PC-9 (cell line): ENCODE data around the gene TIFAB. TPM values are rescaled to one million over a fixed set of nuclear protein-coding genes. Genes with fewer than 3 reads are reported as not detected.

Experiments
- BruUV-seq: library from RNA; stranded (reverse); fragments of 400-500 nt; replicated peaks from 2 replicates; lab custom pipeline; 2021; lab: Mats Ljungman, UMichigan
- CTCF ChIA-PET: fragments of 300-600 bp; sonication (Branson Sonifier 250); formaldehyde crosslinking; loops from one replicate; lab custom pipeline; 2022; ENCODE audit warnings: antibody characterized with exemption; lab: Charles Lee
- POLR2A ChIA-PET: fragments of 300-600 bp; sonication (Branson Sonifier 250); formaldehyde crosslinking; loops from one replicate; lab custom pipeline; 2022; ENCODE audit warnings: antibody characterized with exemption; ENCODE audit not compliant: unreplicated experiment; lab: Charles Lee
- DNase-seq, 2 experiments: peaks; one replicate each; pipeline versions ENCODE4 v3.0.0 to v3.0.0-alpha.2; 2015 to 2022; ENCODE audit warnings: mixed read lengths in 1 of 2
- H2AFZ ChIP-seq: fragments of 200-600 bp; sonication (generic); 2 replicates; pipeline ENCODE4 v1.8.1; 2017; ENCODE audit warnings: antibody characterized with exemption
- H3F3A ChIP-seq: fragments of 200-600 bp; sonication (generic); 2 replicates; pipeline ENCODE4 v1.8.1; 2017; ENCODE audit warnings: antibody characterized with exemption, mild to moderate bottlenecking, low read depth; ENCODE audit not compliant: insufficient read depth
- H3K27ac ChIP-seq: fragments of 200-600 bp; sonication (generic); 2 replicates; pipeline ENCODE4 v1.6.1; 2016; ENCODE audit warnings: mixed run types
- H3K27me3 ChIP-seq: fragments of 200-600 bp; sonication (generic); 2 replicates; pipeline ENCODE4 v1.6.1; 2016; ENCODE audit warnings: low read depth, mixed run types; ENCODE audit not compliant: insufficient read depth
- H3K36me3 ChIP-seq: fragments of 200-600 bp; sonication (generic); 2 replicates; pipeline ENCODE4 v1.6.1; 2016; ENCODE audit warnings: low read depth, mixed run types
- H3K4me1 ChIP-seq: fragments of 200-600 bp; sonication (generic); replicated peaks from 2 replicates; pipeline ENCODE4 v1.6.1; 2016; ENCODE audit warnings: mixed run types; ENCODE audit not compliant: insufficient read depth
- H3K4me2 ChIP-seq: fragments of 200-600 bp; sonication (generic); 2 replicates; pipeline ENCODE4 v1.6.1; 2017; ENCODE audit warnings: mixed run types
- H3K4me3 ChIP-seq: fragments of 200-600 bp; sonication (generic); 2 replicates; pipeline ENCODE4 v1.6.1; 2016; ENCODE audit warnings: mixed run types
- H3K79me2 ChIP-seq: fragments of 200-600 bp; sonication (generic); 2 replicates; pipeline ENCODE4 v1.6.1; 2017; ENCODE audit warnings: low read depth, mixed run types
- H3K9me2 ChIP-seq: fragments of 200-600 bp; sonication (generic); 2 replicates; pipeline ENCODE4 v1.8.1; 2017; ENCODE audit warnings: mild to moderate bottlenecking; ENCODE audit not compliant: insufficient read depth
- H3K9me3 ChIP-seq: fragments of 200-600 bp; sonication (generic); 2 replicates; pipeline ENCODE4 v1.8.1; 2016; ENCODE audit warnings: low read depth; ENCODE audit not compliant: insufficient read depth
- H4K20me1 ChIP-seq: fragments of 200-600 bp; sonication (generic); 2 replicates; pipeline ENCODE4 v1.8.1; 2017; ENCODE audit not compliant: insufficient read depth
- EZH2 ChIP-seq: fragments of 200-600 bp; sonication (generic); IDR thresholded peaks from 2 replicates; pipeline ENCODE4 v1.8.0; 2017; ENCODE audit warnings: antibody characterized with exemption, low read depth
- intact Hi-C: fragments of 100-400 bp; cut with micrococcal nuclease; formaldehyde crosslinking; loops from one replicate; pipeline ENCODE4 v1.10.0; 2022; ENCODE audit not compliant: unreplicated experiment
- total RNA-seq: library from RNA; stranded (reverse); gene quantifications from 2 replicates; pipeline ENCODE4 v1.2.3, GENCODE V29; 2021
- TF ChIP-seq, protein P1 (sequence below): fragments of 200-600 bp; sonication (generic); conservative IDR thresholded peaks from 2 replicates; pipeline ENCODE4 v1.6.1; 2017; ENCODE audit warnings: mixed run types, antibody characterized with exemption, mild to moderate bottlenecking, moderate library complexity

The TIFAB gene
- total RNA-seq, 1 experiment from 2014 or later, result not detected

DNA sequence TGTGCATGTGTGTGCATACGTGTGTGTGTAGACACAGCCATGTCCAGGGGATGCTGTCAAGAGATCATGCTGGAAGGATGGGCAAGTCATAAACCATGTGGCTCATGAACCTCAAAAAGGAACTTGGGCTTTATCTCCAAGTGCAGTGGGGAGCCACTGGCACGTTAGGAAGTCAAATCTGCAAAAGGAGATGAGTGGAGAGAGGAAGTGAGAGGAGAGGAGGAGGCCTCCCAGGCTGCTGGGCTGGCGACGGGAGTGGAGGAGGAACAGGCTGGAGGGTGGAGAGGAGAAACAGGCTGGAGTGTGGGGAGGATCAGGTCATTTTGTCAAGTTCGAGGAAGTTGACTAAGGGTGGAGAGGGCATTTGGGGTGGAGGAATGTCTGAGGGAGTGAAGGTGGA, 29.2 kb upstream of the TIFAB start:
- H3F3A ChIP-seq, result no peaks in the 10 kb centered on the region
- no peaks in the 10 kb centered on the region for H3K9me2 ChIP-seq
- H2AFZ ChIP-seq, result no peak overlapping the region
- H3K4me2 ChIP-seq, result no peak overlapping the region
- CTCF ChIA-PET, result no interaction called here
- H3K36me3 ChIP-seq, result no peaks in the 10 kb centered on the region
- no peaks in the 10 kb centered on the region for H3K9me3 ChIP-seq
- no peak for DNase-seq
- TF ChIP-seq, protein P1, sequence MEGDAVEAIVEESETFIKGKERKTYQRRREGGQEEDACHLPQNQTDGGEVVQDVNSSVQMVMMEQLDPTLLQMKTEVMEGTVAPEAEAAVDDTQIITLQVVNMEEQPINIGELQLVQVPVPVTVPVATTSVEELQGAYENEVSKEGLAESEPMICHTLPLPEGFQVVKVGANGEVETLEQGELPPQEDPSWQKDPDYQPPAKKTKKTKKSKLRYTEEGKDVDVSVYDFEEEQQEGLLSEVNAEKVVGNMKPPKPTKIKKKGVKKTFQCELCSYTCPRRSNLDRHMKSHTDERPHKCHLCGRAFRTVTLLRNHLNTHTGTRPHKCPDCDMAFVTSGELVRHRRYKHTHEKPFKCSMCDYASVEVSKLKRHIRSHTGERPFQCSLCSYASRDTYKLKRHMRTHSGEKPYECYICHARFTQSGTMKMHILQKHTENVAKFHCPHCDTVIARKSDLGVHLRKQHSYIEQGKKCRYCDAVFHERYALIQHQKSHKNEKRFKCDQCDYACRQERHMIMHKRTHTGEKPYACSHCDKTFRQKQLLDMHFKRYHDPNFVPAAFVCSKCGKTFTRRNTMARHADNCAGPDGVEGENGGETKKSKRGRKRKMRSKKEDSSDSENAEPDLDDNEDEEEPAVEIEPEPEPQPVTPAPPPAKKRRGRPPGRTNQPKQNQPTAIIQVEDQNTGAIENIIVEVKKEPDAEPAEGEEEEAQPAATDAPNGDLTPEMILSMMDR, result no peak
- POLR2A ChIA-PET, result no interaction called here
- H3K27ac ChIP-seq, result no peak overlapping the region
- no peaks in the 10 kb centered on the region for H4K20me1 ChIP-seq
- H3K4me3 ChIP-seq, result no peak overlapping the region
- intact Hi-C loops, result no loop called here
- no peaks in the 10 kb centered on the region for H3K79me2 ChIP-seq
- H3K4me1 ChIP-seq, result no peaks in the 10 kb centered on the region
- BruUV-seq, result no TSS peak
- peaks cover 57% of the 10 kb centered on the region for H3K27me3 ChIP-seq

DNA sequence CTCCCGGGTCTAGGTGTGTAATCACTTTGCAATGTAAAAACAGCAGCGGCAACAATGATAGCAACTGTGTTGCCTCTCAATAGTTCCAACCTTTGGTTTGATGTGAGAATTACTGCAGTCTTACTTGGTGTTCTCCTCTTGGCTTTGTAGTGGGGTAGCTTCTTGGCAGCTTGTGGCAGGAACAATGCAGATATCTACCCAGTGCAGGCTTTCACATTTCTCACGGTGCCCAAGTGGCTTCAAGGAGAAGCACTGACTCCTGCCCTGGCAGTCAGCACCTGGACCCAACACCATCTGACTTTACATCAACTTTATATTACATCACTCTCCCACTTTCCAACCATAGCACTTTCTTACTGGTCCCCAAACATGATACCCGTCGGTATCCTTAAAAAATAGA, 28.4 kb upstream of the TIFAB start:
- Histone ChIP-seq H3F3A (no peaks in the 10 kb centered on the region), H3K9me3 (no peaks in the 10 kb centered on the region), H3K27ac (no peak overlapping the region), H3K27me3 (peaks cover 55% of the 10 kb centered on the region), H3K4me2 (no peak overlapping the region), H3K4me3 (no peak overlapping the region), H3K4me1 (no peaks in the 10 kb centered on the region), H2AFZ (no peak overlapping the region), H4K20me1 (no peaks in the 10 kb centered on the region), H3K36me3 (no peaks in the 10 kb centered on the region), H3K9me2 (no peaks in the 10 kb centered on the region), H3K79me2 (no peaks in the 10 kb centered on the region)
- TF ChIP-seq, protein P1, result no peak
- TF ChIP-seq EZH2, result no peak
- ChIA-PET POLR2A (no interaction called here), CTCF (interaction anchor here (0.5 kb wide), 1 partner anchor 657 kb away, joined by 4 read pairs; no protein-coding TSS in a partner anchor)
- intact Hi-C loops, result no loop called here
- BruUV-seq, result no TSS peak
- DNase-seq, result no peak

DNA sequence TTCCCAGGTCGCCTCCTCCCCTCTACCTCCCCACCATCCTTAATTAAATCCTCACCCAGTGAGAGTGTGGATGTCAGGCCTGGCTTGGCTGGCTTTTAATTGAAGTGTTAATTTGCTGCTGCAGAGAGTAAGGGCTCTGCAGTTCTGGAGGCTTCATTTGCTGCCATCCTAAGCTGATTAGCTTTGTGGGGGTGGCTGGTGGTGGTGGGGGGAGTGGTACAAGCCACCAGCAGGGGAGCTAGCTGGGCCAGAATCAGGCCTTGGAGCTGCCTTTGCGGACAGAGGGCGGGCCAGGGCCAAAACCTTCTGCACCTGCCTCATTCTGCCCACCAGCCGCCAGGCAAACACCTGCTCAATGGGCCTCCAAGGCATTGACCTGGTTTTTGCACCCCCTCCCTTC, 26.8 kb upstream of the TIFAB start:
- CTCF ChIA-PET, result no interaction called here

More for the DNA sequence above, 26.8 kb upstream of the TIFAB start:
- Histone ChIP-seq H3K9me3 (no peaks in the 10 kb centered on the region), H3K4me3 (no peak overlapping the region), H3K27ac (no peak overlapping the region), H2AFZ (no peak overlapping the region), H3K27me3 (peaks cover 67% of the 10 kb centered on the region), H3K79me2 (no peaks in the 10 kb centered on the region), H4K20me1 (no peaks in the 10 kb centered on the region), H3K36me3 (no peaks in the 10 kb centered on the region), H3K4me1 (no peaks in the 10 kb centered on the region), H3F3A (no peaks in the 10 kb centered on the region), H3K4me2 (no peak overlapping the region), H3K9me2 (no peaks in the 10 kb centered on the region)
- intact Hi-C loops, result no loop called here
- POLR2A ChIA-PET, result no interaction called here
- TF ChIP-seq, protein P1, result no peak
- TF ChIP-seq EZH2, result no peak
- DNase-seq, result no peak
- BruUV-seq, result no TSS peak
